Caco-2 (cell line): ENCODE data around the gene ME3. TPM values are rescaled to one million over a fixed set of nuclear protein-coding genes. Genes with fewer than 3 reads are reported as not detected.
A peak's percentile ranks its signal among the peaks of the same experiment; 100 is the strongest.

Experiments
- BruUV-seq: library from RNA; stranded (reverse); fragments of 400-500 nt; replicated peaks from 2 replicates; lab custom pipeline; 2021; lab: Mats Ljungman, UMichigan
- CTCF ChIA-PET: fragments of 300-600 bp; sonication (Branson Sonifier 250); formaldehyde crosslinking; loops from one replicate; lab custom pipeline; 2022; ENCODE audit warnings: antibody characterized with exemption; lab: Charles Lee
- POLR2A ChIA-PET: fragments of 300-600 bp; sonication (Branson Sonifier 250); formaldehyde crosslinking; loops from one replicate; lab custom pipeline; 2022; ENCODE audit warnings: antibody characterized with exemption; lab: Charles Lee
- DNase-seq, 2 experiments: peaks; one replicate each; pipeline versions ENCODE4 v3.0.0 to v3.0.0-alpha.2; 2020 to 2022
- H3K27me3 ChIP-seq: replicated peaks from 2 replicates; pipeline ENCODE4 v1.6.0; 2011; ENCODE audit warnings: low read length; ENCODE audit not compliant: control insufficient read depth, insufficient read depth
- H3K36me3 ChIP-seq: 2 replicates; pipeline ENCODE4 v1.5.1; 2011; ENCODE audit warnings: low read length; ENCODE audit not compliant: control insufficient read depth, insufficient read depth
- H3K4me1 ChIP-seq: fragments of 250-450 bp; sonication (Bioruptor Pico); 2 replicates; pipeline ENCODE4 v1.5.1; 2020; ENCODE audit warnings: mild to moderate bottlenecking
- H3K4me3 ChIP-seq: 2 replicates; pipeline ENCODE4 v1.5.1; 2011; ENCODE audit warnings: low read depth, mild to moderate bottlenecking, control low read depth, low read length
- H3K9me3 ChIP-seq: fragments of 250-450 bp; sonication (Bioruptor Pico); 2 replicates; pipeline ENCODE4 v1.5.1; 2020; ENCODE audit warnings: mild to moderate bottlenecking, moderate library complexity
- H3K27ac Mint-ChIP-seq: one replicate; pipeline ENCODE4 v1.8.0; 2022; ENCODE audit warnings: mixed read lengths; ENCODE audit not compliant: unreplicated experiment
- H3K27me3 Mint-ChIP-seq: one replicate; pipeline ENCODE4 v1.8.0; 2022; ENCODE audit warnings: mixed read lengths; ENCODE audit not compliant: insufficient read depth, unreplicated experiment
- H3K36me3 Mint-ChIP-seq: one replicate; pipeline ENCODE4 v1.8.0; 2022; ENCODE audit warnings: mild to moderate bottlenecking, mixed read lengths; ENCODE audit not compliant: insufficient read depth, unreplicated experiment
- H3K4me1 Mint-ChIP-seq: one replicate; pipeline ENCODE4 v1.8.0; 2022; ENCODE audit warnings: low read depth, mixed read lengths; ENCODE audit not compliant: unreplicated experiment
- H3K4me3 Mint-ChIP-seq: one replicate; pipeline ENCODE4 v1.8.0; 2022; ENCODE audit warnings: mild to moderate bottlenecking, moderate library complexity, mixed read lengths; ENCODE audit not compliant: unreplicated experiment
- H3K9me3 Mint-ChIP-seq: one replicate; pipeline ENCODE4 v1.8.0; 2022; ENCODE audit warnings: mixed read lengths; ENCODE audit not compliant: unreplicated experiment
- CTCF ChIP-seq, 2 experiments: fragments of 200-600 bp in 1 of 2; IDR thresholded peaks; 1 replicate in 1 of 2; 2 replicates in 1 of 2; pipeline versions ENCODE4 v1.5.1 to v1.8.0; 2011 to 2022; ENCODE audit warnings: antibody characterized with exemption in 1 of 2, control low read depth in 1 of 2, inconsistent platforms in 1 of 2, low read depth in 1 of 2, low read length in 1 of 2, mild to moderate bottlenecking in 1 of 2, moderate library complexity in 1 of 2; ENCODE audit not compliant: insufficient read depth in 1 of 2, severe bottlenecking in 1 of 2, unreplicated experiment in 1 of 2
- intact Hi-C: fragments of 100-400 bp; cut with micrococcal nuclease; formaldehyde crosslinking; loops from one replicate; pipeline ENCODE4 v1.10.0; 2022; ENCODE audit not compliant: unreplicated experiment
- total RNA-seq: library from RNA; stranded (reverse); gene quantifications from 2 replicates; pipeline ENCODE4 v1.2.3, GENCODE V29; 2022

The ME3 gene
- total RNA-seq, 1 experiment from 2014 or later = 32.8 TPM

GRCh38 chr11:86589204-86589603 is 83.2 kb downstream of the ME3 start:
- no peaks in the 10 kb centered on the region for H3K9me3 ChIP-seq
- H3K36me3 ChIP-seq = no peaks in the 10 kb centered on the region
- Mint-ChIP-seq H3K9me3 (no peaks in the 10 kb centered on the region), H3K27me3 (no peaks in the 10 kb centered on the region), H3K4me3 (no peak overlapping the region), H3K4me1 (peaks cover 8% of the 10 kb centered on the region), H3K27ac (no peak overlapping the region), H3K36me3 (no peaks in the 10 kb centered on the region)
- no peak overlapping the region for H3K4me3 ChIP-seq
- no peak for DNase-seq
- H3K27me3 ChIP-seq = no peaks in the 10 kb centered on the region
- peaks cover 24% of the 10 kb centered on the region for H3K4me1 ChIP-seq
- no TSS peak for BruUV-seq
- ChIA-PET CTCF (interaction anchor here (1.8 kb wide), 1 partner anchor 19 kb away, joined by 8 read pairs; no protein-coding TSS in a partner anchor), POLR2A (no interaction called here)
- no peak for TF ChIP-seq CTCF (IDR thresholded peaks at IDR 0.05; ENCODE audit: insufficient read depth in 1 of 2, low read depth in 1 of 2, low read length in 1 of 2, severe bottlenecking in 1 of 2, unreplicated experiment in 1 of 2)
- intact Hi-C loops = no loop called here

GRCh38 chr11:86588566-86589090 is 83.8 kb downstream of the ME3 start:
- ChIA-PET POLR2A (no interaction called here), CTCF (interaction anchor here (1.8 kb wide), 1 partner anchor 20 kb away, joined by 8 read pairs; no protein-coding TSS in a partner anchor)
- no peaks in the 10 kb centered on the region for H3K27me3 ChIP-seq
- no peaks in the 10 kb centered on the region for H3K36me3 ChIP-seq
- Mint-ChIP-seq H3K4me3 (no peak overlapping the region), H3K4me1 (peaks cover 8% of the 10 kb centered on the region), H3K9me3 (no peaks in the 10 kb centered on the region), H3K27ac (no peak overlapping the region), H3K36me3 (no peaks in the 10 kb centered on the region), H3K27me3 (no peaks in the 10 kb centered on the region)
- peaks cover 26% of the 10 kb centered on the region for H3K4me1 ChIP-seq
- TF ChIP-seq CTCF (IDR thresholded peaks at IDR 0.05; ENCODE audit: insufficient read depth in 1 of 2, low read depth in 1 of 2, low read length in 1 of 2, severe bottlenecking in 1 of 2, unreplicated experiment in 1 of 2) = no peak
- intact Hi-C loops = no loop called here
- no TSS peak for BruUV-seq
- H3K9me3 ChIP-seq = no peaks in the 10 kb centered on the region
- peak in 1 of 2 experiments; percentile 49 for DNase-seq
- no peak overlapping the region for H3K4me3 ChIP-seq

- H3K36me3 ChIP-seq = no peaks in the 10 kb centered on the region
- no peak for DNase-seq
- no peak overlapping the region for H3K4me3 Mint-ChIP-seq
- H3K9me3 Mint-ChIP-seq = no peaks in the 10 kb centered on the region
- H3K4me1 Mint-ChIP-seq = peaks cover 12% of the 10 kb centered on the region
- BruUV-seq = no TSS peak
- no peak overlapping the region for H3K4me3 ChIP-seq
- H3K9me3 ChIP-seq = no peaks in the 10 kb centered on the region
- peaks cover 34% of the 10 kb centered on the region for H3K4me1 ChIP-seq
- no peaks in the 10 kb centered on the region for H3K27me3 Mint-ChIP-seq
- H3K36me3 Mint-ChIP-seq = no peaks in the 10 kb centered on the region
- CTCF ChIA-PET = interaction anchor here (1.8 kb wide), 1 partner anchor 21 kb away, joined by 8 read pairs; no protein-coding TSS in a partner anchor
- H3K27ac Mint-ChIP-seq = no peak overlapping the region
- intact Hi-C loops = no loop called here
- POLR2A ChIA-PET = no interaction called here
- H3K27me3 ChIP-seq = no peaks in the 10 kb centered on the region
- TF ChIP-seq CTCF (IDR thresholded peaks at IDR 0.05; ENCODE audit: insufficient read depth in 1 of 2, low read depth in 1 of 2, low read length in 1 of 2, severe bottlenecking in 1 of 2, unreplicated experiment in 1 of 2) = no peak
Observed at GRCh38 chr11:86587264-86588193, 84.9 kb downstream of the ME3 start.
